GM19238 (cell line): ENCODE data around the gene GRHL1.
A peak's percentile ranks its signal among the peaks of the same experiment; 100 is the strongest.

Experiments
- DNase-seq: peaks from one replicate; pipeline ENCODE4 v3.0.0; 2011; ENCODE audit warnings: low spot score; ENCODE audit not compliant: insufficient read length

Gene GRHL1

GRCh38 chr2:9971890-9972289, 20.4 kb downstream of the GRHL1 start:
- no peak for DNase-seq

DNA sequence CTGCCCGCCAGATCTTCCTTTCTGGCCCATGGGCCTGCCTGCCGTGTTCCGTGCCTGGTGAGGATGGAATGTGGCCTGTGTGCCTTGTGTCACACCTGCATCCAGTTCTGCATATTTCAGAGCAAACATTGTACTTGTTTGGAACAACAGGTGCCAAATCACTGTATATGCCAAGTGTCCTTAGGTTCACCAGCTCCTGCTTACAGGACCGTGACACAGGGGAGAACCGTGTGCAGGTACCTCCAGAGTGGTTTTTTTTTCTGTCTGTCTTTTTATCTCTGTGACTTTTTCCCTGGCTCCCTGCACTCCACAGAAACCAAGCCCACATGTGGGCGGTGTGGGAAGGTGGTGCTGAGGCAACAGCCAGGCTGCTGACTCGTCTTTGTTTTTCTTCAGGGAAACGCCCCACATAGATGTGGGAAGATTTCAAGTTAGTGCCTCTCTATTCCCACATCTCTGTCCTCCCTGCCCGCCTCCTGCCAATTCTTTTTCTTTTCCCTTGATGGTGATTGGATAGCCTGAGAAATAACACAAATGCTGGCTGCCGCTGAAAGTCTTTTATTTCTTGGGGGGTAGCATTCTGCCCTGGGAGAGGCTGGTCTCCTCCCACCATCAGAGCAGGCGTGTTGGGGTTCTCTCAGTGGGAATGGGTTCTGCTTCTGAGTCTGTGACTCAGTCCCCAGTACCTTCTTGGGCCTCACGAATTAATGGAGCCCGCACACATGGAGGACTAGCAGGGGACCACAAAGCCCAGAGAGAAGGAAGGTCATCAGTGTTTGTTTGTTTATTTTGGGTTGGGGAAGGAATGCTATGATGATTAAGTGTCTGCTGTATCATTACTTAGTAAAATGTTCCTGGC, 21.4 kb downstream of the GRHL1 start:
- no peak for DNase-seq

GRCh38 chr2:9973690-9974089, 22.2 kb downstream of the GRHL1 start:
- no peak for DNase-seq

GRCh38 chr2:9974343-9974742, 22.9 kb downstream of the GRHL1 start:
- DNase-seq: no peak

- no peak for DNase-seq
Observed at GRCh38 chr2:9975328-9975727, 23.8 kb downstream of the GRHL1 start.

- no peak for DNase-seq
Observed at GRCh38 chr2:9975805-9976447, 24.4 kb downstream of the GRHL1 start.

- DNase-seq: no peak
Observed at GRCh38 chr2:9979977-9980376, 28.5 kb downstream of the GRHL1 start.

- DNase-seq: no peak
Observed at GRCh38 chr2:9980520-9980919, 29.0 kb downstream of the GRHL1 start.

- no peak for DNase-seq
Observed at GRCh38 chr2:9981655-9982054, 30.2 kb downstream of the GRHL1 start.

DNA sequence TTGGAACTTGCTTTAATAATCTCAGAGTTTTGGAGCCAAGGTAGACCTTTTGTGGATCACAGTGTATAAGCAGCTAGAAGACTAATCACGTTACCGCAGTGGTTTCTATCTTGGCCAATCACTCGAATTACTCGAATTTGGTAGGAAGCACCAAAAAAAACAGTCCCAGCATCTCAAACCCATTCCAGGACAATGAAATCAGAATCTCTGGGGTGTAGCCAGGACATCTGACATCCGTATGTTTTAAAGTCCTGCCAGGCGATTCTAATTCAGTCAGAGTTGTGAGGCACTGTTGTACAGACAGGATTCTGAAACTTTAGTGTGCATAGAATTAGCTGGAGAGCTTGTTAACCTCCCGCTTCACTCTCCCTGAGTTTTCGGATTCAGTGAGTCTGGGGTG, 30.8 kb downstream of the GRHL1 start:
- no peak for DNase-seq

DNA sequence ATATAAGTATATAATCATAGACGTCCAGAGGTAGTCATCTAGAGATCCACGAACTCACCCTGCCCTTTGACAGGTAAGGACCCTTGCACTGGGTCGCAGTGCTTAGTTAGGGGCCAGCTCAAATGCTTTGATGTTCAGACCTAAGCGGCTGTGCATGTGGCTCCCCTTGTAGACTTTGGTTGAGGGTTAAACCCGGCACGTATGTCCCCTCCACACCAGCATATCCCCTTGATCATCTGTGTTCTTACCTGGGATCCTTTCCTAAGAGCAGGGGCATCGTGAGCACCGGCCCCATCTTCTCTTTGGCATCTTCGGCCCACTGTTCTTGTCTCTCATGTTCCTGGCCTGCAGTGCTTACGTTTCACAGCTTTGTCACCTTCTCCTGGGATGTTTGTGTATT, 31.4 kb downstream of the GRHL1 start:
- no peak for DNase-seq

DNA sequence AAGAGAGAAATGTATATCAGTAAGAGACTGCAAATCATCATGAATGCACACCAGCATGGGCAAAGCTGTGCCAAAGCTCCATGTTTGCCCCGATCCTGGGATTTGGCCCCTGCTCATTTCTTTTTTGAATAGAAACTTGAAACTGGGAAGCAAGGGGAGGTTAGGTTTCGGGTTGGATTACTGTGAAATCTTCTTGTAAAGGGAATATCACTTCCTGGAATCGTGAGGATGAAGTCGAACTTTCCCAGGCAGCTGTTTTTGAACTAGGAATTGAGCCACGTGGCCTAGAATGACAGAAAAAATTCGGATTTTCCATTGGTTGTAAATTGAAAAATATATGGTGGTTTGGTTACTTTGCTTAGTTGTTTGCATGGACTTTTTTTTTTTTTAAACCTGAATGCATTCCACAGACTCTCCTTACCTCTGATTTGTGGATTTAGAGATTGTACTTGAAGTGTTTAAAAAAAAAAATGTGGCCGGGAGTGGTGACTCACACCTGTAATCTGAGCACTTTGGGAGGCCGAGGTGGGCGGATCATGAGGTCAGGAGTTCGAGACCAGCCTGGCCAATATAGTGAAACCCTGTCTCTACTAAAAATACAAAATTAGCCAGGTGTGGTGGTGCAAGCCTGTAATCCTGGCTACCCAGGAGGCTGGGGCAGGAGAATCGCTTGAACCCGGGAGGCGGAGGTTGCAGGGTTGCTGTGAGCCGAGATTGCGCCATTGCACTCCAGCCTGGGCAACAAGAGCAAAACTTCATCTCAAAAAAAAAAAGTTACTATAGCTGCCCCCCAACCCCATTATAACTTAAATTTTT, 32.1 kb downstream of the GRHL1 start:
- DNase-seq: no peak

DNA sequence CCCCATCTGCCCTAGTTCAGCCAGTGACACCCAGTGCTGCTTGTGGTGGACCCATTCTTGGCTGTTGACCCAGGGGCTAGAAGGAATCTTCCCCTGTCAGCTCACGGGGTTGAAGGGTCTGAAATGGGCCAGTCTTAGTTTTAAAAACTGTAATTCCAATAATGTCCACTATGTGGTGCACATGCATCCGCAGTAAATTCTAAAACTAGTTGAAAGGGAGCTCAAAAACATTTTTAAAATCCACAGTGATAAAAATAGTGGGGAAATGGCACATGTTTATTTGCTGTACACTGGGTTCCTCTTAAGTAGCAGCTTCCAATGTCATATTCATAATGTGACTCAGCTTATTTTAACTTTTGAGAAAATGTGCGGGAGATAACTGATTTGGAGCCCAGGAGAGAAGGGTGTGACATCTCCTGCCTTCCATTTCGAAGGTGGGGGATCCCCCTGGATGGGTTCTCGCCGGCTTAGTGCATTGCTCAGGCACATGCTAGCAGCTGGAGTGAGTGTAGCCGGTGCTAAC, 32.8 kb downstream of the GRHL1 start:
- DNase-seq: peak; percentile 39

DNA sequence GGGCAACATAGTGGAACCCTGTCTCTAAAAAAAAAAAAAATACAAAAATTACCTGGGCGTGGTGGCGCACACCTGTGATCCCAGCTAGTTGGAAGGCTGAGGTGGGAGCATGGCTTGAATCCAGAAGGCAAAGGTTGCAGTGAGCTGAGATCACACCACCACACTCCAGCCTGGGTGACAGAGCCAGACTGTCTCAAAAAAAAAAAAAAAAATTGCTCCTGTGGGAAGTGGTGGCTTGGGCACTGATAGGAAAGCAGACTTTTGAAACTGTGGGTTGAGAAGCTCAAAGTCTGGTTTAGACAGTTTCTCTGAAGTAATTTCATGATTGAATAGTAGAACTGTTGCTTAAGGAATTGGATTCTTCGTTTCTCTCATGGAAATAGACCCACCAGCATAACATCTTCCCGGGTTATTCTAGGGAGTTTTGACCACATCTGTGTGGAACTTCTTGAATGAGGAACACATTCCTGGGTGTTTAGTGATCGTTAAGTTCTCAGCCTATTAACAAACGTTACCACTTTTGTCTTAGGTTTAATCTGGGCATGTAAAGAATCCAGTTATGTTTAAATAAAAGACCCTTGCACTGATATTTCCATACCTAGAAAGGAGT, 33.5 kb downstream of the GRHL1 start:
- no peak for DNase-seq

DNA sequence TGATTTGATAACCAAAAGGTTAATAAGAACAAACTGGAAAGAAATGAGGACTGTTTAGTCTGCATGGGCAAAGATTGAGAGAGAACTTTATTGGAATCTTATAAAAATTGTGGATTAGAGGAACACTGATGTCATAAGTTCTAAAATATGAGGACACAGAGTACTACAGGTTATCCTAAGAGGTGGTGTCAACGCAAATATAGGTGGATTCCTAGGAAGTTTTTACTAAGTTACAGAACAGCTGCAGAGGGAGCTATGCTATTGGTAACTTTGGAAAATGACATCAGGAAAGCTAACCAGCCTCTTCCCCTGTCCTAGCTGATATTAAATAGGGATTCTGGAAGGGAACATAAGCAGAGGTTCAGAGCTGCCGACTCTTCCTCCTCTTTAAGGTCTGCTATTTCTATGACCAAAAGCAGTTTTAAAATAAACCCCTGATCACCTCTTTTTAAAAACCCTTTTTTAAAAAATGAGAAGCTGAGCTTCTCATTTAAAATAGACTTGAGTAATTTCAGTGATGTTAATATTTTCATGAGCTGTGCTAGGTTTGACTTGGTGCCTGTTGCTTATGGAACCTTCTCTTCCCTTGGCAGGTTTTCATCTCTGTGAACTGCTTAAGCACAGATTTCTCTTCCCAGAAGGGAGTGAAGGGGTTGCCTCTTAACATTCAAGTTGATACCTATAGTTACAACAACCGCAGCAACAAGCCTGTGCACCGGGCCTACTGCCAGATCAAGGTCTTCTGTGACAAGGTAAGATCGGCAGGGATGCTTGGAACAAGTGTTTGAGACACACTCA, 34.2 kb downstream of the GRHL1 start:
- no peak for DNase-seq

GRCh38 chr2:9988320-9988719, 36.8 kb downstream of the GRHL1 start:
- DNase-seq: no peak

DNA sequence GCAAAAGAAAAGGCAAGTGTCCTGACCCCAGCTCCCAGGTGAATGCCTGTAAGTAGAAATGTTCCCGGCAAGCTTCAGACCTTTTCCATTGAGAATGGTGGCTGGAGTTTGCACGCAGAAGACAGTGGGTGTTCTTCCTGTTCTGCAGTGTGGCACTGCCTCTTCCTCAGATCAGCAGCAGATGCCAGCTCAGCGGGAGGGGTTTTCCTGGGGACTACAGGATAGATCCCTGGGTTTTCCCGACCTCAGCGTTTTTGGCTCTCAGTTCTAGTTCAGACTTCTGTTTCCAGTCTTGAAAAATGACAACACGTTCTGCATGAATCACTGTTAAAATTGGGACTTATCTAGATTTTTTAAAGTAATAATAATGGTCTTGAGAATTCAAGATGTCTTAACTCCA, 39.2 kb downstream of the GRHL1 start:
- DNase-seq: no peak

- DNase-seq: no peak
Observed at GRCh38 chr2:9991221-9991620, 39.7 kb downstream of the GRHL1 start.

- DNase-seq: no peak
Observed at GRCh38 chr2:9991829-9992273, 40.4 kb downstream of the GRHL1 start.

DNA sequence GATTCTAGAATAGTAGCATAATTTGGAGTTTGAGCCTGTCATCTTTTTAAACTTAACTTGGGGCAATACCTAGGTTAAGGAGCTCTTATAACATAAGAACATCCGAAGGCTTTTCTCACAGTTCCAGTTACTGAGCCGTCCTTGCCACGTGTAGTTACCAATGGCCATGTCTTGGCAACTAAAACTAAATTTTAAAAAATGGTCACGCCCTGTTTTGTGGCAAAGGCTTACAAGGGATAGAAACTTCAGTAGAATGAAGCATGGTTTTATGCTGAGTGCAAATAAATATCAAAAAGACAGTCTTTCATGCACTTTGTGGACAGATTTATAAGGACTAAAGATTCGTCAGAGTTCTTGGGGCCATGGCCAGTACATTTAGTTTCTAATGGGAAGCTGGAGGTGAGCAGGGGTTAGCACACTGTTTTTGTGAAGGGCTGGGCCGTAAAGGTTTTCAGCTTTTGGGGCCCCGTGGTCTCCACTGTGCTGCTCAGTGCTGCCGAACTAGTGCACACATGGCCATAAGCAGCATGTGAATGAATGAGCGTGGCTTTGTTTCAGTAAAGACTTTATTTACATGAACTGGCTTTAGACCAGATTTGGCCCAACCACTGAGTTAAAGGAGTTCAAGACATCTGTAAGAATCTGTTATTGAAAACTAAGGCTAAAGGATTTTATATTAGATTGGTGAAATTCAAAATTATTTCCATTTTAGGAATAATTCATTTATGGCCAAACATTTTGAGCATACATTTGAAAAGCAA, 41.1 kb downstream of the GRHL1 start:
- no peak for DNase-seq
